Measurements from ENCODE around the gene ETNK2. TPM values are rescaled to one million over a fixed set of nuclear protein-coding genes. Genes with fewer than 3 reads are reported as not detected.

ETNK2 gene
- total RNA-seq, 1 donor from 2014 or later: 4.5 TPM

DNA sequence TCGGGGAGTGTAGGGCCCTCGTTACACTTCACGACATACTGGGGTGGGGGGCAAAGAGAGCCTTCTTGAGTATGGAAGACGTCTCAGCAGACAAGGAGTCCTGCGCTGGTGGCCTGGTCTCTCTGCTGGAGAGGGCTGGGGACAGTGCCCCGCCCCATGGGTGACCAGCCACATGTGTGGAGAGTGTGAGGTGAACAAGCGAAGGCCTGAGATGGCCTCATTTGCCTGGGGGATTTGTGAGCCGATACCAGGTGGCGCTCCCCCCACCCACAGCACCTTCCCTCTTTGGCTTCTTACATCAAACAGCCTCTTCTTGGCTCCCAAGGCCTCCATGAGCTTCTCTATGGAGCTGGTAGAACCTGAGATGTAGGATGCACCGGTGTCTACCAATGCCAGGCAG lies 4.0 kb upstream of the ETNK2 start:
- TF ChIP-seq, protein P1, sequence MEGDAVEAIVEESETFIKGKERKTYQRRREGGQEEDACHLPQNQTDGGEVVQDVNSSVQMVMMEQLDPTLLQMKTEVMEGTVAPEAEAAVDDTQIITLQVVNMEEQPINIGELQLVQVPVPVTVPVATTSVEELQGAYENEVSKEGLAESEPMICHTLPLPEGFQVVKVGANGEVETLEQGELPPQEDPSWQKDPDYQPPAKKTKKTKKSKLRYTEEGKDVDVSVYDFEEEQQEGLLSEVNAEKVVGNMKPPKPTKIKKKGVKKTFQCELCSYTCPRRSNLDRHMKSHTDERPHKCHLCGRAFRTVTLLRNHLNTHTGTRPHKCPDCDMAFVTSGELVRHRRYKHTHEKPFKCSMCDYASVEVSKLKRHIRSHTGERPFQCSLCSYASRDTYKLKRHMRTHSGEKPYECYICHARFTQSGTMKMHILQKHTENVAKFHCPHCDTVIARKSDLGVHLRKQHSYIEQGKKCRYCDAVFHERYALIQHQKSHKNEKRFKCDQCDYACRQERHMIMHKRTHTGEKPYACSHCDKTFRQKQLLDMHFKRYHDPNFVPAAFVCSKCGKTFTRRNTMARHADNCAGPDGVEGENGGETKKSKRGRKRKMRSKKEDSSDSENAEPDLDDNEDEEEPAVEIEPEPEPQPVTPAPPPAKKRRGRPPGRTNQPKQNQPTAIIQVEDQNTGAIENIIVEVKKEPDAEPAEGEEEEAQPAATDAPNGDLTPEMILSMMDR (IDR thresholded peaks at IDR 0.05): no peak
- DNase-seq: peak; percentile 35

DNA sequence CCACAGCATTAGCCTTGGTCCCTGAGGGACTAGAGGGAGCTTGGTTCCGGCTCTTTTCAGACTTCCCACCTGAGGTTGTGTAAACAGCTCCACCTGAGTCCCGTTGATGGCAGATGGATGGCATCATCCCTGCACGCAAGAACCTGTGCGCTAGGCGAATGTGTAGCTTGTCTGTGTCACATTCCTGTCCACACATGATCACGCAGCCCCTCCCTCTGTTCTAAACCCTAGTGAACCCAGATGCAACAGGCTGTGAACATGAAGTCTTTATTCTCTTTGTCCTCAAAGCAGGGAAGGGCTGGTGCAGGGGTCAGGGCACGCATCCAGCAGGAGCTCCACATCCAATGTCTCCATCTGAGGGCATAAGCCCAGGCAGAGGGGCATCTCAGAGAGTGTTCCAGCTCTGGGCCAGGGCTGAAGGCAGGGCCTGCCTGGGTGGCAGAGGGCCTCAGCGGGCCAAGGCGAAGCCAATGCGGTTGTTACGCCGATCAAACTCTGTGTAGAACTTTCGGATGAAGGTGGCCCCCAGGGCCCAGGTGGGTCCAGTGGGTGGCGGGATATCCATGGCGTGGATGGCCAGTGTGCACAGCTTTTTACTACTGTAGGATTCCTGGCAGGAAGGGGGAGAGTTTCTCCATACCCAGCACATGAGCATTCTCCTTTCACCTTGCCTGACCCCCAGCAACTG lies 2.9 kb upstream of the ETNK2 start:
- intact Hi-C loops (cut with DNase I): no loop called here

More for the DNA sequence above, 4.0 kb upstream of the ETNK2 start:
- Histone ChIP-seq H3K9me3 (no peaks in the 10 kb centered on the region), H3K27ac (no peak overlapping the region), H3K27me3 (ENCODE audit: low read depth) (peaks cover 7% of the 10 kb centered on the region), H3K36me3 (no peaks in the 10 kb centered on the region), H3K4me1 (peaks cover 15% of the 10 kb centered on the region), H3K4me3 (no peak overlapping the region)
- no peak for ATAC-seq
- intact Hi-C loops (cut with DNase I): no loop called here

DNA sequence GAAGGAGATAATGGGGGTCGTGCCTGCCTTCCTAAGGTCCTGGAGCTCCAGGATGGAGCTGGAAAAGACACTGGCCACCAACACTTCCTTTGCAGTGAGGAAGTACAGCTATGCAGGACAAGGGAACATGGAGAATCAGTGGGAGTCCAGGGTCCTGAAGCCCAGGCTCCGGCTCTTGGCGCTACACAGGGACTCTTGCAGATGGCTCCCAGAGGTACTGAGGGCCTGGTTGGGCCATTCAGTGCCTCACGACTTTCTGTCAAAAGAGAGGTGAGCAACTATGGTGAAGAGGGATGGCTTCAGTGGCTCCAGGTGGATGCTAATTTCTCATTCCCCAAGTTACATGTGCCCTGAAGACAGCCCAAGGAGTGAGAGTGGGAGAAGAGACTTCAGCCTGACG lies 1.8 kb upstream of the ETNK2 start:
- no peaks in the 10 kb centered on the region for H3K9me3 ChIP-seq
- peaks cover 15% of the 10 kb centered on the region for H3K4me1 ChIP-seq
- intact Hi-C loops (cut with DNase I): no loop called here
- H3K27me3 ChIP-seq (ENCODE audit: low read depth): peaks cover 7% of the 10 kb centered on the region
- no peaks in the 10 kb centered on the region for H3K36me3 ChIP-seq
- no peak overlapping the region for H3K4me3 ChIP-seq
- TF ChIP-seq, protein P1 (IDR thresholded peaks at IDR 0.05): no peak
- no peak overlapping the region for H3K27ac ChIP-seq
- ATAC-seq (no peak), DNase-seq (peak; percentile 23)

More for the DNA sequence above, 2.9 kb upstream of the ETNK2 start:
- no peak overlapping the region for H3K4me3 ChIP-seq
- TF ChIP-seq, protein P1 (IDR thresholded peaks at IDR 0.05): no peak
- H3K27ac ChIP-seq: no peak overlapping the region
- H3K4me1 ChIP-seq: peaks cover 15% of the 10 kb centered on the region
- H3K36me3 ChIP-seq: no peaks in the 10 kb centered on the region
- H3K9me3 ChIP-seq: no peaks in the 10 kb centered on the region
- peak; percentile 34 for DNase-seq
- ATAC-seq: no peak
- peaks cover 7% of the 10 kb centered on the region for H3K27me3 ChIP-seq (ENCODE audit: low read depth)

DNA sequence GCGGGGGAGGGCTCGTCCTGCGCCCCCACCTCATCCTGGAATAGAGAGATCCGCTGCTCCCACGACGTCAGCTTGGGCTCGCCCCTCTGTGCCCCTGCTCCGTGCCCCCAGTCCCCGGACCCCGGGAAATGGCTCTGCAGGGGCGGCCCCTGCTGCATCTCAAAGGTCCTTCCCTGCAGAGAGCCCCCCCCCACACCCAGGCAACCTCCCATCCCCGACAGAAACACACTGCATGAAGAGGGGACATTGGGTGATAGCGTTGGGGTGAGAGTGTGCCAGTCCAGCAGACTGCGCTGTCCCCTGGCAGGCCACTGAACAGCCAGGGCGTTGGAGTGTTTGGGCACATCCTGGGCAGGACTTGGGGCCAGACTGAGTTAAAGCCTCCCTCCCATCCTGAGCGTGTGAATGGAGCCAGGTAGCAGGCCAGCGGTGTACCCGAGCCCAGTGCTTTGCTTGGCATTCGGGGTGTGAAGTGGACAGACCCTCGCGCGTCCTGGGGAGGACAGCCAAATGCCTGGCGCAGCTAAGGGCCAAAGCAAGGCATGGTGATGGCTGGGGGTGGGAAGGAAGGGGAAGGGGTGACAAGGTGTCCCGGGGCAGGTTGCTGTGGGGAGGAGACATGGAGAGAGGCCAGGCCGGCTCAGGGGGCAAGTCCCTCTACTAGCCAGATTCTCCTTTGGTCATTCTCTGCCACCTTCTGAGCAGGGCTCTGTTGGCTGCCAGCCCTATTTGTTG lies 633 bp upstream of the ETNK2 start:
- TF ChIP-seq, protein P1 (IDR thresholded peaks at IDR 0.05): no peak
- H3K4me3 ChIP-seq: peak overlapping the region; percentile 76
- intact Hi-C loops (cut with DNase I): no loop called here
- peak; percentile 3 to 20 for ATAC-seq
- no peaks in the 10 kb centered on the region for H3K36me3 ChIP-seq
- peaks cover 15% of the 10 kb centered on the region for H3K4me1 ChIP-seq
- peaks cover 7% of the 10 kb centered on the region for H3K27me3 ChIP-seq (ENCODE audit: low read depth)
- no peaks in the 10 kb centered on the region for H3K9me3 ChIP-seq
- peak; percentile 47 for DNase-seq
- H3K27ac ChIP-seq: no peak overlapping the region

DNA sequence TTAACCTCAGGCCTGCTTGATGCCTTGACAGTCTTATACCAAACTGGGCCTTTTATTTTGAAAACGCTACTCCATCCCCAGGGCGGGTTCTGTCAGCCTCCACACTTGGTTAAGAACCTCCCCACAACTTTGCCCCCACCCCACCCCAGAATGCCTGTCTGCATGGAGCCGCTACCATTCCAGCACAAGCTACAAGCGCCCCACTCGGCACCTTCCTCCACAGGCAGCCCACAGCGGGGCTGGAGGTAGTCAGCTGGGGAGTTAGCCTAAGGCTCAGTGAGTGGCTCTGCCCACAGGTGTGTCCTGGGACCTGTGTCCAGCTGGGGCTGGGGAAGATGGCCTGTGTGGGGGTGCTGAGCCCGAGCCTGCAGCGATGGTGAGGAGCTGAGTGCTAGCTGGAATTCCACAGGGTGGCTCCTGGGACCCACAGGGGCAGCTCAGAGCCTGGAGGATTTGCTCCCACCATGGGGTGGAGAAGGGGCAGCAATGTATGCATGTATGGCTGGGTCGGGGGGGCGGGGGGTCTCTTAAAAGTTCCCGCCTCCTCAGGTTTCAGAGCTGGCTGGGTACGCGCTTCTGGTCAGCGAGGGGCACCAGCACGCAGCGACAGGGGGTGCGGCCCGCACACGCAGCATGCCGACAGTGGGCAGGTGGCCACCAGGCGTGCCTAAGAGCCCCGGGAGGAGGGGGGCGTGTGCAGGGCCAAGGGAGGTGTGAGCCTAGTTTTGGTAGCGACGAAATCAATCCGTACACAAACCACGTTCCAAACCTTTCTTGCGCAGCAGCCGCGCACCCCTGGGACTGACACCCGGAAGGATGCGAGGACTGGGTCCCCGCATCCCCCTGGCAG lies 917 bp downstream of the ETNK2 start:
- intact Hi-C loops (cut with DNase I): no loop called here

More for the DNA sequence above, 917 bp downstream of the ETNK2 start:
- H3K9me3 ChIP-seq: no peaks in the 10 kb centered on the region
- TF ChIP-seq, protein P1 (IDR thresholded peaks at IDR 0.05): no peak
- H3K27me3 ChIP-seq (ENCODE audit: low read depth): peaks cover 7% of the 10 kb centered on the region
- no peaks in the 10 kb centered on the region for H3K36me3 ChIP-seq
- peak overlapping the region; percentile 64 for H3K27ac ChIP-seq
- H3K4me3 ChIP-seq: peak overlapping the region; percentile 76
- ATAC-seq (peak; percentile 32 to 44), DNase-seq (peak; percentile 43)
- H3K4me1 ChIP-seq: peaks cover 15% of the 10 kb centered on the region

Measured in lower lobe of right lung (tissue), 2 donors.